Subcutaneous abdominal adipose tissue (tissue), 5 donors: ENCODE data around the gene VMP1.
A peak's percentile ranks its signal among the peaks of the same experiment; 100 is the strongest.

Experiments
- H3K27ac ChIP-seq: one replicate; pipeline ENCODE4 v1.7.0; 2013; ENCODE audit warnings: low read depth, mild to moderate bottlenecking, inconsistent platforms, low read length, moderate library complexity
- H3K27me3 ChIP-seq, 5 donors: one replicate each; pipeline ENCODE4 v1.7.0; 2013; ENCODE audit warnings: low read length in 5 of 5, inconsistent platforms in 1 of 5; ENCODE audit not compliant: control insufficient read depth in 5 of 5, insufficient read depth in 4 of 5
- H3K36me3 ChIP-seq, 5 donors: one replicate each; pipeline ENCODE4 v1.7.0; 2013; ENCODE audit warnings: low read length in 5 of 5; ENCODE audit not compliant: control insufficient read depth in 5 of 5, insufficient read depth in 5 of 5
- H3K4me1 ChIP-seq, 5 donors: one replicate each; pipeline ENCODE4 v1.7.0; 2013; ENCODE audit warnings: low read length in 5 of 5, mild to moderate bottlenecking in 3 of 5, moderate library complexity in 1 of 5; ENCODE audit not compliant: control insufficient read depth in 5 of 5, insufficient read depth in 5 of 5
- H3K4me3 ChIP-seq, 5 donors: one replicate each; pipeline ENCODE4 v1.7.0; 2013; ENCODE audit warnings: low read length in 5 of 5, low read depth in 1 of 5
- H3K9ac ChIP-seq, 5 donors: one replicate each; pipeline ENCODE4 v1.7.0; 2013; ENCODE audit warnings: low read length in 5 of 5, mild to moderate bottlenecking in 4 of 5, moderate library complexity in 3 of 5
- H3K9me3 ChIP-seq, 5 donors: one replicate each; pipeline ENCODE4 v1.7.0; 2013; ENCODE audit warnings: low read length in 5 of 5; ENCODE audit not compliant: control insufficient read depth in 5 of 5
- donor health status: healthy.
- donor health status: healthy.
- donor health status: healthy.
- donor health status: healthy.
- donor health status: healthy.

Gene VMP1

GRCh38 chr17:59683283-59683682 lies 24.2 kb upstream of the VMP1 start:
- no peaks in the 10 kb centered on the region for H3K9me3 ChIP-seq
- peaks cover 74 to 99% (median 90%) of the 10 kb centered on the region in 5 donors for H3K36me3 ChIP-seq
- peaks cover 0 to 7% (median 0%) of the 10 kb centered on the region in 5 donors for H3K4me1 ChIP-seq
- no peak overlapping the region for H3K9ac ChIP-seq
- H3K27ac ChIP-seq, result no peak overlapping the region
- H3K27me3 ChIP-seq, result no peaks in the 10 kb centered on the region
- H3K4me3 ChIP-seq, result no peak overlapping the region

GRCh38 chr17:59684967-59685366 lies 22.5 kb upstream of the VMP1 start:
- peaks cover 68 to 98% (median 86%) of the 10 kb centered on the region in 5 donors for H3K36me3 ChIP-seq
- no peak overlapping the region for H3K9ac ChIP-seq
- H3K27me3 ChIP-seq, result no peaks in the 10 kb centered on the region
- no peaks in the 10 kb centered on the region for H3K9me3 ChIP-seq
- H3K27ac ChIP-seq, result no peak overlapping the region
- H3K4me3 ChIP-seq, result no peak overlapping the region
- peaks cover 0 to 10% (median 0%) of the 10 kb centered on the region in 5 donors for H3K4me1 ChIP-seq

- H3K4me3 ChIP-seq, result no peak overlapping the region
- H3K4me1 ChIP-seq, result peaks cover 0 to 10% (median 0%) of the 10 kb centered on the region in 5 donors
- no peaks in the 10 kb centered on the region for H3K9me3 ChIP-seq
- H3K36me3 ChIP-seq, result peaks cover 68 to 95% (median 74%) of the 10 kb centered on the region in 5 donors
- H3K27me3 ChIP-seq, result no peaks in the 10 kb centered on the region
- no peak overlapping the region for H3K9ac ChIP-seq
- no peak overlapping the region for H3K27ac ChIP-seq
Measured at GRCh38 chr17:59688008-59688407, 19.4 kb upstream of the VMP1 start.

- H3K27me3 ChIP-seq, result no peaks in the 10 kb centered on the region
- H3K4me1 ChIP-seq, result peaks cover 0 to 10% (median 0%) of the 10 kb centered on the region in 5 donors
- peaks cover 67 to 94% (median 72%) of the 10 kb centered on the region in 5 donors for H3K36me3 ChIP-seq
- no peak overlapping the region for H3K4me3 ChIP-seq
- H3K27ac ChIP-seq, result no peak overlapping the region
- H3K9me3 ChIP-seq, result no peaks in the 10 kb centered on the region
- H3K9ac ChIP-seq, result peak overlapping the region in 1 of 5 donors; percentile 23
Measured at GRCh38 chr17:59688496-59688895, 19.0 kb upstream of the VMP1 start.

GRCh38 chr17:59693582-59693981 lies 13.9 kb upstream of the VMP1 start:
- Histone ChIP-seq H3K36me3 (peaks cover 62 to 93% (median 82%) of the 10 kb centered on the region in 5 donors), H3K9ac (no peak overlapping the region), H3K4me3 (no peak overlapping the region), H3K27ac (no peak overlapping the region), H3K9me3 (no peaks in the 10 kb centered on the region), H3K27me3 (no peaks in the 10 kb centered on the region), H3K4me1 (peaks cover 0 to 2% (median 0%) of the 10 kb centered on the region in 5 donors)

GRCh38 chr17:59694344-59694743 lies 13.1 kb upstream of the VMP1 start:
- Histone ChIP-seq H3K27me3 (no peaks in the 10 kb centered on the region), H3K9me3 (no peaks in the 10 kb centered on the region), H3K27ac (no peak overlapping the region), H3K36me3 (peaks cover 67 to 95% (median 89%) of the 10 kb centered on the region in 5 donors), H3K4me3 (no peak overlapping the region), H3K9ac (no peak overlapping the region), H3K4me1 (no peaks in the 10 kb centered on the region)

- Histone ChIP-seq H3K27me3 (no peaks in the 10 kb centered on the region), H3K9me3 (no peaks in the 10 kb centered on the region), H3K36me3 (peaks cover 54 to 84% (median 76%) of the 10 kb centered on the region in 5 donors), H3K4me3 (no peak overlapping the region), H3K9ac (peak overlapping the region in 1 of 5 donors; percentile 18), H3K27ac (no peak overlapping the region), H3K4me1 (no peaks in the 10 kb centered on the region)
Measured at GRCh38 chr17:59695945-59696681, 11.3 kb upstream of the VMP1 start.

GRCh38 chr17:59696682-59697277 lies 10.7 kb upstream of the VMP1 start:
- Histone ChIP-seq H3K9me3 (no peaks in the 10 kb centered on the region), H3K36me3 (peaks cover 50 to 80% (median 72%) of the 10 kb centered on the region in 5 donors), H3K4me1 (no peaks in the 10 kb centered on the region), H3K27ac (no peak overlapping the region), H3K27me3 (no peaks in the 10 kb centered on the region), H3K9ac (no peak overlapping the region), H3K4me3 (no peak overlapping the region)

- H3K9ac ChIP-seq, result no peak overlapping the region
- H3K4me3 ChIP-seq, result no peak overlapping the region
- H3K4me1 ChIP-seq, result no peaks in the 10 kb centered on the region
- no peak overlapping the region for H3K27ac ChIP-seq
- H3K36me3 ChIP-seq, result peaks cover 52 to 69% (median 66%) of the 10 kb centered on the region in 5 donors
- no peaks in the 10 kb centered on the region for H3K27me3 ChIP-seq
- H3K9me3 ChIP-seq, result no peaks in the 10 kb centered on the region
Measured at GRCh38 chr17:59698143-59698542, 9.3 kb upstream of the VMP1 start.

- H3K36me3 ChIP-seq, result peaks cover 45 to 60% (median 57%) of the 10 kb centered on the region in 5 donors
- H3K27me3 ChIP-seq, result no peaks in the 10 kb centered on the region
- no peak overlapping the region for H3K27ac ChIP-seq
- no peak overlapping the region for H3K9ac ChIP-seq
- no peaks in the 10 kb centered on the region for H3K4me1 ChIP-seq
- no peaks in the 10 kb centered on the region for H3K9me3 ChIP-seq
- no peak overlapping the region for H3K4me3 ChIP-seq
Measured at GRCh38 chr17:59699218-59699617, 8.2 kb upstream of the VMP1 start.
